Stimulated activated CD4-positive, alpha-beta T cell treated with anti-CD3 and anti-CD28 coated beads, Interleukin-15, amount 100 ng/mL, for 1 hour (primary cell): Measurements from ENCODE around the gene UVRAG.

Experiments used
- DNase-seq, 2 donors: peaks; one replicate each; pipeline ENCODE4 v3.0.0-alpha.2; 2020; ENCODE audit warnings: low read depth in 1 of 2, low spot score in 1 of 2

Gene UVRAG

DNA sequence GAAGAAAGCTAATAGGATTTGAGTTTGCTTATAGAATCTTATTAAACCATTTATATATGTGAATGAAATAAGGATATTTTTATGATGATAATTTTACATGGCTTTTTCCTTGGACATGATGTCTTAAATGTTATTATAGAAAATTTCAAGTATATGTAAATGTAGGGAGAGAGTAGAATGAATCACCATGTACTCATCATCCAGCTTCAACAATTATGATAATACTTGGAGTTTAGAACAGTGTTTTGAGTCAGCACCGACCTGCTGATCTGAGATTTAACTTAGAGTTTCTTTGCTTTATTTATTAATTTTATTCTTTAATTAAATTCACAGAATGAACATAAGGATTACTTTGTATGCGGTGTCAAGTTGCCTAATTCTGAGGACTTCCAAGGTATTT lies 193.5 kb downstream of the UVRAG start:
- no peak for DNase-seq

DNA sequence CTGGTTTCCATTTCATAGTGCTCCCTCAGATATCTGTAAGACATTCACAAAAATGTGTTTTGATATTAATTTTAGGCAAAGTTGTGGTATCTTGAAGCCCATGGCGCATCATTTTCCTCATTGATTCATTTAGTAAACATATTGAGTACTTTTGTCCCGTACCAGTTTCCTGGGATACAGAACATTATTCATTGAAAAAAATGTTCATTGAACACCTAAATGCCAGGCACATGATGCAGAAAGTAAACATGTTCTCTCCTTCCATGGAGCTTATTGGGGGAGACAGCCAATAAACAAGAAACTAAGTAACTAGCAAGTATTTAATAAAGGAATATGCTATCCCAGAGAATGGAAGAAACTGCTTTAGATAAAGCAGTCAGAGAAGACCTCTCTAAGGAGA lies 195.0 kb downstream of the UVRAG start:
- DNase-seq = no peak

DNA sequence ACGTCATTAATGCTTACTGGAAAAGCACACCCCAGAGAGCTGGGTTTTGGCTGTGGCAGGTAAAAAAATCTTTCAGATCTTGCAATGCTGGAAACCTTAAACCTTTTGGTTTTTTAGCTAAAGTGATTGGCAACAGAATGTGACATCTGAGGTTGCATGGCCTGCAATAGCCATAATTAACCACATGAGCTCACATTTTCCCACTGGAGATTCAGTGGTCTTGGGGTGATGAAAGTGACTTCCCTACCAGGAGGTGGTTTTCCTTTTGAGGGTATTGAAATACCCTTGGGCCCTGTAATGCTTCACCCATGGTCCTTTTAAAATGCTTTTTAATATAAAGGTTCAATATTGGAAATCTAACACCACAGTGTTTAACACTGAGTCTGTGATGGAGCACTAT lies 198.5 kb downstream of the UVRAG start:
- DNase-seq = no peak

DNA sequence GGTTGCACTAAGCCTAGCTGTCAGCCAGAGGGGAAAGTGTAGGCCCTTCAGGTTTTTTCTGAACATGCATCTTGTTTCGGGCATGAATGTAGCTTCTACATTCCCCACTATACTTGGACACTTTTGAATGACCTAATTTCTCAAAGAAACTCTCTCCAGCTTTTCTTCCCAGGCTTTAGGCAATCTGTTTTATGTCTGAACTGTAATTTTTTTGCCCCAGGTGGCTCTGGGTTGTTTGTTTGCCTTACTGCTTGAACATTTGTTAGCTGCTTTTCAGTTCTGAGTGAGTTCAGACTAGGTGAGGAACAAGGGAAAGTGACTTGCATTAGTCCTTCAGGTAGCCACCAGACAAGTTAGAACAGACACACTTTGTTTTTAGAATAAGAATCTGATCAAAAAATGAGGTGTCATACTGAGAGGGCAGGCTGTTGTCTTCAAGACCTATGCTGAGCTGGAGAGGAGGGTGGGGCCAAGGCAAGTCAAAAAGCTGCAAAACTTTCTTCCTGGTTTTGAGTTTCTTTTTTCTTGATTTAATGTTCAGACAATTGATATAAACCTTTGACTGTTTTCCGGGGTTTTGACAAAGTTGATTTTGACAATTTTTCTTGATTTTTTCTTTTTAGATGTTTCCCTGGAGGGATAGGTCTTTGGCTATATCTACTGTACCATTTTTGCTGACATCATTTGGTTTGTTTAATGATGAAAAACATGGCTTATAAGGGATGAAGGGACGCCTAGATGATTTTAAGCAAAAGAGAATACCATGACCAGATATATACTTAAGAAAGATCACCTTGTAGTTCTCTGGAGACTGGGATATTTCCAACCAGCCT lies 208.4 kb downstream of the UVRAG start:
- DNase-seq = no peak

DNA sequence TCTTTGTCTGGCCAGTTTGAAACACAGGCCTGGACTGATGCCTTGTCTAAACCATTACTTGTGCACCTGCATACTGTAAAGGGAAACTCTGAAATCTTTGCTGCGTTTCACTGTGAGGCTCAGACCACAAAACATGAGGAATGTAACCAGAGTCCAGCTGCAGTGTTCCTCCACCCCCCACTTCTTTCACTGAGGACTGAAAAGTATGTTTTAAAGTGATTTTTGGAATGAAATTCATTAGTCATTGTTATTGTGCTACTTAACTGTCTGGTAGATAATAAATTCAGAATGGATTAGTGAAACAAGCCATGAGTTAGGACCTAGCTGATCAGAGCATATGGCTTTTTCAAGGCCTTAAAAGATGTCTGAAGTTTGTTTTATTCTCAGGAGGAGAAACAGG lies 210.1 kb downstream of the UVRAG start:
- DNase-seq = no peak

DNA sequence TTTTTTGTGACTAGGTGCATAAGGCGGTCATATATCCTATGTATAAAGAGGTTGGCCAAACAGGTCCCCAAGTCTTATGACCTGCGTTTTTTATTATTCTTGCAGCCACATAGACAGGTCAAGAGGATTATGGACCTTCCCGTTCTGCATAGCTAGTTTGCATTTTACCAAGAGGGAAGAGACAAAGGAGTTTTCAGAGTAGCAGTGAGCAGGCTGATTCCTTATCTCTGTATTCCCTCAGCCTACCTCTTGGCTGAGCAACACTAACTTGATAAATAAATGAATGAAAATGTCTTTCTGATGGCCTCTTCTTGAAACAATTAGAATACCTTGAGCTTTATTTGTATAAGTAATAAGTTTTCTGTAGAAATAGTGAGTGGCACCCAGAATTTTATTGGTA lies 210.8 kb downstream of the UVRAG start:
- no peak for DNase-seq

DNA sequence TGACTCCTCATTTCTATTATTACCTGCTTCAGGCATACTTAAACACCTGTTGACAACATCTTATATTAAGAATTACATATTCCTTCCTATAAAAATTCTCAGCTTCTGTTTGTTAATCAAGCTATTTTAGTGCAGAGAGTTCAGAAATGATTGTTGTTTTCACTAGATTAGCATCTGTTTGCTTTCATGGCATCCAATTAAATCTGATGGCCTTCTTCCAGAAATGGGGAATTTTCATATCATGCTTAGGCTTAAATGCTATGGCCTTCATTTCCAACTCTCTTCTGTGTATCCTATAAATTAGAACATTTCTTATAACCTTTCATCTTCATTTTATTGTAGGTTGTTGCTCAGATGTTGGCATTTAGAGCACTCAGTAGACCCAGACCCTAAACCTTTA lies 211.3 kb downstream of the UVRAG start:
- no peak for DNase-seq

DNA sequence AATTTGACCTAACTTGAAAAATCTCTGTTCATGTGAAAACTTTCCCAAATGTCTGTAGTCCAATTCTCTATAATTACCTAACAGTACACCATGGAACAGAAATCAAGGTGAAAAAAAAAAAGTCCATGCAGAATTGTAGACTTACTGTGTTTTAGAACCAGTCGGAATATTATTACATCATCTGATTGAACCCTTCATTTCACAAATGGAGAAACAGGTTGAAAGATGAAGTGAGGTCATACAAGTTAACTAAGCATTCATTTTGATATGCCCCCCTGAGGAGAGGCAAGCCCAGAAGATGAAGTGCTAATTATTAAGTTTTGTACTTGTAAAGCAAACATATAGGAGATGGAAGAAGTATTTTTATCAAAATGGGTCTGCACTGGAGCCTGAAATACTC lies 211.9 kb downstream of the UVRAG start:
- no peak for DNase-seq

DNA sequence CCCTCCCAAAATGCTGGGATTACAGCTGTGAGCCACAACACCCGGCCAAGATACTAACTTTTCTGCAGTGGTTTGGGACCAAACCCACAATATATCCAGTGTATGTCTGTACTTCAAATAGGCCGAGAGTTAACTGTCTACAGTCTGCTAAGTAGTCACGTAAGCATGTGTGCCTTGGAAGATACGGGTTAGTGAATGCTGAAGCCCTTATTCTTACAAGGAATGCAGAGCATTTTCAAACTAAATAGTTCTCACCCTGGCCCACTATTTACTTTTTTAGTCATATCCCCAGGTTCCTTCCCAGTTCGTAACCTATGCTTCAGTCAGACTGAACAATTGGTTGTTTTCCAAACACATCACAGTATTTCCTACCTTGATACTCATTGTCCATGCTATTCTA lies 215.3 kb downstream of the UVRAG start:
- DNase-seq = no peak

DNA sequence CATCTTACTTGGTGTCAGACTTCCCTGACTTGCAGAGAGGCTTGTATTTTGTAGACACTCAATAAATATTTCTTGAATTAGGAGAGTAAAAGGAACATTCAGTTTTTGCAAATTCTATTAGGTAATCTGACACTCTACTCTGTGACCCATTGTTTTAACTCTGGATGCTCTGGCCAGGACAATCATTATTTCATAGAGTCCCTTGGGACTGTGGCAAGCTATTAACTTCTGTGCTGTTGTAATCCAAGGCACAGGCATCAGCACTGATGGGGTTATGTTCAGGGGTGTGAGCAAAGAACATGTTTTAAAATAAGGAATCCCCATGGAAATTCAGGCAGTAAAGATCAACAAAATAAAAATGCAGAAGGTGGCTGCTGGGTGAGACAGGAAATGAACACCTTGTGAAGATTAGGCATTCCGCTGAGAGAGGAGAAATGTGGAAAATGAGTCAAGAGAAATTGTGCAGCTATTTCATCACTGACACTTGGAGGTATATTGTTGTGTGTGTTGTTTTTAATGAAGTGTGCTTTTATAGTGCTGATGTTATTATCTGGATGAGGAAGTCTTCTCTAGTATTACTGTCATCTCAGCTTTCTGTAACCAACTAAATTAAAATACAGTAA lies 216.1 kb downstream of the UVRAG start:
- no peak for DNase-seq

DNA sequence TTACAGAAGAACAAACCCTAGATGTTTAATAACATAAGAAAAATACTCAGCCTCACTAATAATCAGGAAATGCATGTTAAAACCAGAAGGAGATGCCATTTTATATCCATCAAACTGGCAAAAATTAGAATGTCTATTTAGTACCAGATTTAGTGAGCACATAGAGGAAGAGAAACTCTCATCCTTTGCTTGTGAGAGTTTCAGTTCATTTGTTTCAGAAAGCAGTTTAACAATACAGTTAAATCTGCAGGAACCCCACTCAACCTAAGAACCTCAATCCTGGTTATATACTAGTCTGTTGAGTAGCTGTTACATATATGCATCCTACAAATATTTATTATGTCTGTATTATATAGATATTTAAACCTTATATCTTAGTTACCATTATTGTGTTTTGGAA lies 218.7 kb downstream of the UVRAG start:
- DNase-seq = no peak

DNA sequence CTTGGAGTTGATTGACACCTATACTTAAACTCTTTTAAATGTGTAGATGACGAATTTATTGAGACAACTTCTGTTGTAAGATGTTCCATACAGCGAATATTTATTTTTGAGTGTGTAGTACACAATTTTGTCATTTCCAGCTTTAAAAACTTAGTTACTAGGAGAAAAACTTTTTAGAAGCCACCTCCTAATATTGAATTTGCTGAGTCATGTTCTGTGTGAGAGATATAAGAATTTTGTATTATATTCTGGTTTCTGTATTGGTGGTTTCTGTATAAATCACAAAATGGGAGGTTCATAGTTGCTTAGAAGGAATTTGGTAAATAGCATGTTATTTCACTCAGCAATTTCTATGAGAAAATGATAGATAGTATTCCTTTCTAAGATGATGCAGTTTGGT lies 220.0 kb downstream of the UVRAG start:
- no peak for DNase-seq

DNA sequence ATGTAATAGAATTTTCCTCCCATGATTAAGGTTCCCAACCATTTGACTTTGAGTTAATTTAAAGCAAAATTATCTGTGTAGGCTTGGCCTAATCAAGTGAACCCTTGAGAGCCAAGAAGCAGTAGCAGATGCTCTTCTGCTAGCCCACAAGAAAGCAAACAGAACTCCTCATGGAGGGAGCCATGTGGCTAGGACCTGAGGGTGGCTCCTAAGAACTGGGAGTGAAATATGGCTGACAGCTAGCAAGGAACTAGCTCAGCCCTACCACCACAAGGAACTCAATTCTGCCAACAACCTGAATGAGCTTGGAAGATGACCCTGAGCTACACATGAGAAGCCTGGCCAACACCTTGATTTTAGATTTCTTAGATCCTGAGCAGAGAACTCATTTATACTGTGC lies 223.6 kb downstream of the UVRAG start:
- no peak for DNase-seq

DNA sequence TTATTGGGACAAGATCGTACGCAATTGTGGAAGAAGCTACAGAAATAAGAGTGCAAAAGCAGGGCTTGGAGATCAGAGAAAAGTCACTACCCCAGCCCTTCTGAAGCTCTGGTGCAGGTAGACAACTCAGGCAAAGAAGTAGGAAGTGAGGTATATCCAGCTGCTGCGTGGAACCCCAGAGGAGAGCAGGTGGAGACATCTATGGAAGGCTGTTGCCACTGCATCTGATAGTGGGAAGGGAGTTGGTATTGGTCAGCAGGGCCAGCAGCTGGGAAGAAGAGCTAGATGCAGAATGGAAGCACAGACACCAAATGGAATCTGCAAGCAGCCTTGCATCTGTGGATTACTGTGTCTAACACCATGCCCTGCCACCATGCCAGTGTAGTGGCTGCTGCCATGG lies 226.2 kb downstream of the UVRAG start:
- no peak for DNase-seq

DNA sequence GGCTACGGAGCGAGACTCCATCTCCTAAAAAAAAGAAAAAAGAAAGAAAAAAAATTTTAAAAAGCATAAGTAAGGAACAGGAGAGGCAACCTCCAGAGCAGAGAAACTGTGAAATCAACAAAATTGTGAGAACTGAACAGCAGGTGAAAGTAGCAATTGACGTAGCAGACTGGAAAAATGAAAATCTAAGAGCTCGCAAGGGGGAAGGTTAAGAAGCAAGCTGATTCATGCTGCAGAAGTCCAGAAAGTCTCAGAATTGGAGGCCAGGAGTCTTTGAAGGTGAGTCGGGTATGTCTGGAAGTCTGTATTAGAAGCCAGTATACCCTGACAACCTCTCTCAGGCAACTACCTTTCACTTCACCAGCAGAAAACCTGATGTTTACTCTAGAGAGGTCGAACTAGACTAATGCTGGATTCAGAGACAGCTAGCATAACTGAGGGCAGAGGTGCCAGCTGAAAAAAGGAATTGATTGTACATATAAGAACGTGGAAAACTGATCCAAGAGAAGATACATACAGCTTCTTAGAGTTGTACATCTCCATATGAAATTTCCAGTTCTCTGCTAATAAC lies 229.8 kb downstream of the UVRAG start:
- no peak for DNase-seq

DNA sequence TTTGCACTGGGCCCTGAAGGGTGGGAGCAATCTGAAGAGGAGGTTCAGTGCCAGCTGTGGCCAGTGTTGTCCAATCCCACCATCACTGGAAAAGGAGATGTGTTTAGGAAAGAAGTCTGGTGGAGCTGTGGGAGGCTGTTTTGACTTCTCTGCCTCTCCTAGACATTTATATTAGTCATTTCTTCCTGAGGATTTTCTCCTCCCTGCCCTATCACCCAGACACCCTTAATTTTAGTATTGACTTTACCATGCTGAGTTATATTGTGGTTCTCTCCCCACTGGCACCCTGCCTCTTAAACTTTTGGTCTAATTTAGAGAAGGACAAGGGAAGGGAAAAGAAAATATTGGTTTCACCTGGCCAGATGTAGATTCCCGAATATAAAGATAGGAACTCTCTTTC lies 232.2 kb downstream of the UVRAG start:
- DNase-seq = no peak

DNA sequence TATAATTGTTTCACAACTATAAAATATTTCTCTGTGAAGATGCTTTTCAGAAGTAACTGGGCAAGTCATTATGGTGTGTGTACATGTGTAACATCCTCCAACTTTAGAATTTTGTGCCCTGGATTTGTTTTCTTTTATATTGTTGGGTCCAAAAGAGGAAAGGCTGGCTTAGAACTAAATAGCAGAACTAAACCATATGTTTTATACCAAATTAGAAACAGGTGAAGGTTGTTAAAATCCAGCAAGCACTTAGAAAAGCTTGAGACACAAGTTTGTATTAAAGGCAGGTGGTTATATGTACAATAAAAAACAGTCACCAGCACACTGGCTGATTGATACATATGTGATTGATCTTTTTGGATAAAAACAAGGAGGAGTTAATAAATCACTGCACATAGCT lies 232.8 kb downstream of the UVRAG start:
- DNase-seq = no peak

DNA sequence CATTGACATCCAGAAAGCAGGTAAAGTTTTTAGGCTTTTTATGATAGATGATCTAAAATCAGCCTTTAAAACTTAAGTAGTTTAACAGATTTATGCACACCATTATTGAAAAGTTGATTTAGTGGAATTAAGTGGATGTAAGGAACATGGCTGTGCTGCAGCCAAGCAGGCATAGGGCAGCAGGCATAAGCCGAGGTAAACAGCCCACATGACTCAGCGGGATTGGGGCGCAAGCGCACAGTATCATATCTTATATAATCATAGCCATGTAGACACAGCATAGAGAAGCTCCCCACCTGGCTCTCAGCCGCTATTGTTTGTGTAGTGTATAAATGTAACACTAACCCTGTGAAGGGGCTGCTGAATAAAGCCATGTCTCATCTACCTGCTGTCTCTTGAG lies 233.8 kb downstream of the UVRAG start:
- no peak for DNase-seq

DNA sequence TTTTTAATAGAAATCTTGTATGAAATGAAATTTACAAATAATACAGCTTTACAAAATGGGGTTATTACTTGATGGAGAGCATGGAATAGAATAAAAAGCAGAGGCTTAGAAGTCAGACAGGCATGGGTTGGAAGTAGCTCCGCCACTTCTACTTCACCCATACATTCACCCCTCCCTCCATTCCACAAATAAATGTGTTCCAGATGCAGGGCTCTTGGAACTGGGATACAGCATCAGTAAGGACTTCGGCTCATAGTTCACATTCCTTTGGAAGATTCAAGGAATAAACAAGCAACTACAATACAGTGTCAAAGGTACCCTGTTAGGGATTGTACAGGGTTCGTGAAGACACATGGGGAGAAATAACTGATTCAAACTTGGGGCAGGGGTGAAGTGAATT lies 234.5 kb downstream of the UVRAG start:
- no peak for DNase-seq

DNA sequence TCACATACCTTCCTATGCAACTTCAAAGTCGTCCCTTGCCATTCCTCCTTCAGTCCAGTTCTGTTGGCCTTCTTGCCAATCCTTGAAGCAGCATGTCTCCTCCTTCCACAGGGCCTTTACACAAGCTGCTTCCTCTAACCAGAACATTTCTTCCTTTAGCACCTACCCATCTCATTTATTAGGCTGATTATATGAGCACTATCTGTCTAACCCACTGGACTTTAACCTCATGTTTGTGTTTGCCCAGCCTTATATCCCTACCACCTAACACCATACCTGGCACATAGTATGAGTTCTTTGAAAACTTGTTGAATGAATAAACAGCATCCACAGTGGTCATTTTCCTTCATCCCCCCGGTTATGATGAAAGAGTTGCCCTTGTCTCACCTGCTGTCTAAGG lies 236.9 kb downstream of the UVRAG start:
- no peak for DNase-seq

DNA sequence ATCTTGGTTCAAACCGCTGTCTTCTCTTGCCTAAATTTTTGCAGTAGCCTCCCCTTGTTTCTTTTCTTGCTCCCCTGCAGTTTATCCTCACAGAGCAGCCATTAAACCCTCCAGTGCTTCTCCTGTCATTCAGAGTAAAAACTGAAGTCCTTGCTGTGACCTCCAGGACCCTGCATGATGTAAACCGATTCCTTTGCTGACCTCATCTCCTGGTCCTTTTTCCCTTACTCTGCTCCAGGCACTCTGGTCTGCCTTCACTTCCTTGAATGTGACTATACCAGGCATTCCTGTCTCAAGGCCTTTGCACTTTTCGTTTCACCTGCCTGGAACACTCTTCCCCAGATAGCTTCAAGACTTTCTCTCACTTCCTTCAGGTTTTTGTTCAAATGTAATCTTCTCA lies 239.3 kb downstream of the UVRAG start:
- DNase-seq = no peak

DNA sequence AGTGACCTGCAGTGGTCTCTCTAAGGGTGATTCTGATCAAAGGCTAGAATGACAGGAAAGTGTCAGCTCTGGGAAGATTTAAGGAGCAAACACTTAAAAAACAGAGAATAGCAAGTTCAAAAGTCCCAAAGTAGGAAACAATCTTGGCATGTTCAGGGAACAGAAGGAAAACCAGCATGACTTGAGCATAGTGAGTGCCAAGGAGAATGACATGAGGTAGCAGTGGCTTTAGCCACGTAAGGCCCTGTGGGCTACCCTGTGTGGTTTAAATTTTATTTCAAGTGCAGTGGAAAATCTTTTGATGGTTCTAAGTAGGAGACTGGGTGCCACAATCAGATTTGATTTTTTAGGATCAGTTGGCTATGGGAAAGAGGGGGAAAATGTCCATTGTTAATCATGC lies 241.9 kb downstream of the UVRAG start:
- DNase-seq = no peak
